HG03060 (cell line): ENCODE results near the gene ASAP2.
"Not testable (repeated sequence)": the region's sequence is repeated elsewhere in the genome, so short reads cannot be mapped to it uniquely, and the experiment has no call there.

ENCODE experiments used
- ATAC-seq: cut with Tn5 transposase; IDR thresholded peaks from one replicate; pipeline ENCODE4 v1.9.1; 2021; ENCODE audit warnings: low read depth, moderate number of reproducible peaks; ENCODE audit not compliant: unreplicated experiment

ASAP2 gene

GRCh38 chr2:9249020-9249800, 42.6 kb downstream of the ASAP2 start:
- ATAC-seq, result no peak

GRCh38 chr2:9250091-9250490, 43.5 kb downstream of the ASAP2 start:
- ATAC-seq, result no peak

GRCh38 chr2:9250498-9251153, 44.0 kb downstream of the ASAP2 start:
- no peak for ATAC-seq

GRCh38 chr2:9251154-9252001, 44.8 kb downstream of the ASAP2 start:
- no peak for ATAC-seq

GRCh38 chr2:9252002-9252357, 45.4 kb downstream of the ASAP2 start:
- no peak for ATAC-seq

GRCh38 chr2:9255416-9255815, 48.8 kb downstream of the ASAP2 start:
- no peak for ATAC-seq

GRCh38 chr2:9256147-9256546, 49.5 kb downstream of the ASAP2 start:
- no peak for ATAC-seq

GRCh38 chr2:9256570-9257043, 50.0 kb downstream of the ASAP2 start:
- ATAC-seq, result no peak

GRCh38 chr2:9258501-9258900, 51.9 kb downstream of the ASAP2 start:
- no peak for ATAC-seq

- ATAC-seq, result no peak
Measured at GRCh38 chr2:9258953-9259399, 52.4 kb downstream of the ASAP2 start.

GRCh38 chr2:9260464-9260918, 53.9 kb downstream of the ASAP2 start:
- no peak for ATAC-seq

- ATAC-seq, result no peak
Measured at GRCh38 chr2:9261231-9261883, 54.7 kb downstream of the ASAP2 start.

- ATAC-seq, result no peak
Measured at GRCh38 chr2:9262671-9263171, 56.1 kb downstream of the ASAP2 start.

- ATAC-seq, result no peak
Measured at GRCh38 chr2:9263428-9263827, 56.8 kb downstream of the ASAP2 start.

- ATAC-seq, result no peak
Measured at GRCh38 chr2:9264301-9264700, 57.7 kb downstream of the ASAP2 start.

- no peak for ATAC-seq
Measured at GRCh38 chr2:9266711-9267110, 60.1 kb downstream of the ASAP2 start.

GRCh38 chr2:9267286-9267685, 60.7 kb downstream of the ASAP2 start:
- ATAC-seq, result not testable (repeated sequence)

GRCh38 chr2:9268301-9269080, 61.9 kb downstream of the ASAP2 start:
- ATAC-seq, result no peak

- ATAC-seq, result no peak
Measured at GRCh38 chr2:9269295-9269694, 62.7 kb downstream of the ASAP2 start.
